GM10847 (cell line): ENCODE data around the gene PAFAH2.

Experiments used
- POLR2A ChIP-seq: IDR thresholded peaks from 2 replicates; pipeline ENCODE4 v1.6.1; 2011; ENCODE audit not compliant: insufficient read length; ENCODE audit errors: extremely low read depth

PAFAH2 gene

DNA sequence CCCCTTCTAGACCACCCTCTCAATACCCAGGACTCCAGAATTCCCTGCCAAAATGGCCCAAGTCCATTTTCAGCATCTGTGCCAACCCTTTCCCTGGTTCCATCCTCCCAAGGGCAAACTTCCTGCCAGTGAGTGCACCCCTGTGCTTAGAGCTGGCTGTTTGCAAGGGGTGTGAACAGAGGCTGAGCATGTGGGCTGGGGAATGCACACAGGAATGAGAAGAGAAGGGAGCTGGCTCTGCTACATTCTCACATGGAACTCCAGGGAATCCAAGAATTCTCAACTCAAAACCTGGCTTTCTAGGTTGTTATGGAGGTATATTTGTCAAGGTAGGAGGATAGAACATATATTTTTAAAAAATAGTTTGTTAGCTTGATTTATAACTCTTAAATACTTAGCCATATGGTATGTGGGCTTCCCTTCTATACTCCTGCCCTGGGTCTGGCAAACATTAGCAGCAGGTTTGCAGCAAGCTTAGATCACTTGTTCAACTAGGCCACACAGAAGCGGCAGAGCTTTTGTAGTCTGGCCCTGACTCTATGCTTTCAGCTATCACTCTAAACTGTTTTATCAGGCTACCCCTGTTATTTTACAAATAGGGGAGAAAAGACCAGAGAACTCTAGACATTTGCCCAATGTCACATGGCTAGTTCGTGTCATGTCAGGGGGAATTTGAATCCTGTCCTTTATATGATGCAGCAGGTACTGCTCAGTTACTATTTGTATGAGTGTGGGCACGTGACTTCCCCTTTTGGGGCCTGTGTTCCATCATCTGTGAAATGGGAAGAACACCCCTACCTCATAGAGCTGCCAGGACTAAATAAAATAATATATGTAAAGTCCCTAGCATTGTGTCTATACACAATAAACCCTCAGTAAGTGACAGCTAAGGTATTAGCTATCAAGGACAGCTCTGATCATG is 83.5 kb downstream of the PAFAH2 start:
- TF ChIP-seq POLR2A = no peak

DNA sequence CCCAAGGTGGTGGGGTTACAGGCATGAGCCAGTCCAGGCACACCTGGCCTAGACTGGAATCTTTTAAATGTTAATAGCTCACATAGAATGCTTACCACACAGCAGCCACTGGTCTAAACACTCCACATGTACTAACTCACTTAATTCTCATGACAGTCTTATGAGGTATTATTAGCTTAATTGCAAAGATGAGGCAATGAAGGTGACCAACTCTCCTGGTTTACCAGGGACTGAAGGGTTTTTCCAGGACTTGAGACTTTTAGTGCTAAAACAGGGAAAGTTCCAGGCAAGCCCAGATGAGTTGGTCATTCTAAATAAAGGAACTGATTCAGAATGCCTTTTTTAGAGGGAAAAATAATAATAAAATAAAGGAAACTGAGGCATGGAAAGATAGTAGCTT is 84.7 kb downstream of the PAFAH2 start:
- no peak for TF ChIP-seq POLR2A

DNA sequence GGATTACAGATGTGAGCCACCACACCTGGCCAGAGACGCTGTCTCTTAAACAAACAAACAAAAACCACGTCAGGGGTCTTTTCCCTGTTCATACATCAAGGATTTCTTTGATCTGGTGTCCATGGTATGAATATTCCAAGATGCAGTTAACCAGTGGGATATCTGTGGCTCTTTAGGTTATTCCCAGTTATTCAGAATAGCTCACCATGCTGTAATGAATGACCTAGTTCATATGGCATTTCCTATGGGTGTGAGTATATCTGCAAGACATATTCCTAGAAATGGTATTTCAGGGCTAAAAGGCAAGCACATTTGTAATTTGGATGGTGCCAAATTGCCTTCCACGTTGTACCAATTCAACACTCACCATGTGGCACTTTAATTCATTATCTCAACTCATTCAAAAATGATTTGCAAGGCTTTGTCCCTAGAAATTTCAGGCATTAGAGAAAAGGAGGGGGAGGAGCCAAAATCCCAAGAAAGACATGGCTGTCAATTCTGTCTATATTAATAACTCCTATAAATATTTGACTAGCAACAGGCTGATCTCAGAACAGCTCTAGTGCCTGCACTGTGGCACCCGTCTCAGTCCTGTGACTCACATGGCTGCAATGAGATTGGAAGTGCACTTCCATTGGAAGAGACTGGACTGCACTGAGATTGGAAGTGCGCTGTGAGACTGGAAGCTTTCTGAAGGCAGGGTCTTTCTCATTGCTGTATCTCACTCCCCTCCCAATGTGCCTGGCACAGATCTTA is 85.6 kb downstream of the PAFAH2 start:
- no peak for TF ChIP-seq POLR2A

DNA sequence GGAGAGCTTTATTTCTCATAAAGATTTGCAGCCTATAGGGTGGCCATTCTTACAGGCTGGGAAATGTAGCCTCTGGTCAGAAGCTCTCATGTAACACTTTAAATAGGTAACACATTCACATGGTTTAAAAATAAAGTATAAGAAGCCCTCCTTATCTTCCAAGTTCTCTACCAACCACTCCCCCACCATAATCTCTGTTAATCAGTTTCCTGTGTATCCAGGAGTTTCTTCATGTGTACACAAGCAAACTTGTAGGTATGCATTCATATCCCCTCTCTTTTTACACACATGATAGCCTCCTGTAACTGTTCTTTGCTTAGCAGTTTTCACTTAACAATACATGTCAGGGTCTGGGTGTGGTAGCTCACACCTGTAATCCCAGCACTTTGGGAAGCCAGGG is 86.7 kb downstream of the PAFAH2 start:
- TF ChIP-seq POLR2A = no peak
